ENCODE results near the gene LYSMD3. TPM values are rescaled to one million over a fixed set of nuclear protein-coding genes. Genes with fewer than 3 reads are reported as not detected.
"Not testable (repeated sequence)": the region's sequence is repeated elsewhere in the genome, so short reads cannot be mapped to it uniquely, and the experiment has no call there.

Gene LYSMD3
- total RNA-seq: 12.6 TPM

- DNase-seq (ENCODE audit: low spot score) (peak; percentile 99), ATAC-seq (peak; percentile 96)
Observed at GRCh38 chr5:90529194-90529938, at the start of gene LYSMD3. TSS of gene LYSMD3 (minus strand) at chr5:90529584. CDS start at chr5:90525289, 4,295 bp downstream.

GRCh38 chr5:90576566-90576965, 47.2 kb upstream of the LYSMD3 start:
- ATAC-seq; DNase-seq (ENCODE audit: low spot score): not testable (repeated sequence)

- DNase-seq (ENCODE audit: low spot score): no peak
- ATAC-seq: no peak
Observed at GRCh38 chr5:90575712-90576111, 46.3 kb upstream of the LYSMD3 start.

GRCh38 chr5:90571147-90571773, 41.9 kb upstream of the LYSMD3 start:
- DNase-seq (ENCODE audit: low spot score): no peak
- ATAC-seq: no peak

GRCh38 chr5:90570034-90570433, 40.6 kb upstream of the LYSMD3 start:
- ATAC-seq (no peak), DNase-seq (ENCODE audit: low spot score) (no peak)

- DNase-seq (ENCODE audit: low spot score): no peak
- no peak for ATAC-seq
Observed at GRCh38 chr5:90569084-90569483, 39.7 kb upstream of the LYSMD3 start.

- DNase-seq (ENCODE audit: low spot score) (no peak), ATAC-seq (no peak)
Observed at GRCh38 chr5:90565491-90565890, 36.1 kb upstream of the LYSMD3 start.

- DNase-seq (ENCODE audit: low spot score) (no peak), ATAC-seq (no peak)
Observed at GRCh38 chr5:90563108-90563507, 33.7 kb upstream of the LYSMD3 start.

GRCh38 chr5:90562341-90562740, 33.0 kb upstream of the LYSMD3 start:
- ATAC-seq (no peak), DNase-seq (ENCODE audit: low spot score) (no peak)

GRCh38 chr5:90561766-90562165, 32.4 kb upstream of the LYSMD3 start:
- ATAC-seq (no peak), DNase-seq (ENCODE audit: low spot score) (no peak)

- DNase-seq (ENCODE audit: low spot score): no peak
- no peak for ATAC-seq
Observed at GRCh38 chr5:90560771-90561170, 31.4 kb upstream of the LYSMD3 start.

- ATAC-seq: peak; percentile 81
- no peak for DNase-seq (ENCODE audit: low spot score)
Observed at GRCh38 chr5:90558344-90559192, 29.2 kb upstream of the LYSMD3 start, which contains the start of gene ADGRV1. TSS of gene ADGRV1 (plus strand) at chr5:90558797. CDS start at chr5:90558896, 99 bp downstream.

- ATAC-seq: no peak
- no peak for DNase-seq (ENCODE audit: low spot score)
Observed at GRCh38 chr5:90557871-90558270, 28.5 kb upstream of the LYSMD3 start.

- ATAC-seq: no peak
- DNase-seq (ENCODE audit: low spot score): no peak
Observed at GRCh38 chr5:90557391-90557790, 28.0 kb upstream of the LYSMD3 start.

GRCh38 chr5:90555666-90556065, 26.3 kb upstream of the LYSMD3 start:
- ATAC-seq (no peak), DNase-seq (ENCODE audit: low spot score) (no peak)

GRCh38 chr5:90554358-90555006, 25.1 kb upstream of the LYSMD3 start:
- no peak for ATAC-seq
- no peak for DNase-seq (ENCODE audit: low spot score)

GRCh38 chr5:90553711-90554110, 24.3 kb upstream of the LYSMD3 start:
- DNase-seq (ENCODE audit: low spot score): no peak
- no peak for ATAC-seq

- ATAC-seq: no peak
Observed at GRCh38 chr5:90551376-90551775, 22.0 kb upstream of the LYSMD3 start.

GRCh38 chr5:90550963-90551362, 21.6 kb upstream of the LYSMD3 start:
- ATAC-seq (no peak), DNase-seq (ENCODE audit: low spot score) (no peak)

More at GRCh38 chr5:90551376-90551775, 22.0 kb upstream of the LYSMD3 start:
- no peak for DNase-seq (ENCODE audit: low spot score)

- DNase-seq (ENCODE audit: low spot score) (no peak), ATAC-seq (no peak)
Observed at GRCh38 chr5:90549729-90550275, 20.4 kb upstream of the LYSMD3 start.

- DNase-seq (ENCODE audit: low spot score): no peak
- no peak for ATAC-seq
Observed at GRCh38 chr5:90549223-90549622, 19.8 kb upstream of the LYSMD3 start.

All from left lobe of liver (tissue), 2 donors.